LoVo (cell line): Measurements from ENCODE around the gene ZC3H15.
"Not testable (repeated sequence)": the region's sequence is repeated elsewhere in the genome, so short reads cannot be mapped to it uniquely, and the experiment has no call there.

Experiments
- DNase-seq: peaks from one replicate; pipeline ENCODE4 v3.0.0-alpha.2; 2016; ENCODE audit warnings: low spot score

Gene ZC3H15

DNA sequence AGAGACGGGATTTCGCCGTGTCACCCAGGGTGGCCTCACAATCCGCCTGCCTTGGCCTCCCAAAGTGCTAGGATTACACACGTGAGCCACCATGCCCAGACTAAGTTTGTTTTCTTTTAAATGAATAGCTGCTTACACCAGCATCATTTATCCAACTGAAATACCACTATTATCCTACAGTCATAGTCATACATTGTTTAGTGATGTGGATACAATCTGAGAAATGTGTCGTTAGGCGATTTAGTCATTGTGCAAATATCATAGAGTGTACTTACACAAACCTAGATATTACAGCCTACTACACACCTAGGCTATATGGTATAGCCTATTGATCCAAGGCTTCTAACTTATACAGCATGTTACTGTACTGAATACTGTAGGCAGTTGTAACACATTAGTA is 10.3 kb downstream of the ZC3H15 start:
- no peak for DNase-seq

GRCh38 chr2:186497928-186498327 is 11.9 kb downstream of the ZC3H15 start:
- no peak for DNase-seq

DNA sequence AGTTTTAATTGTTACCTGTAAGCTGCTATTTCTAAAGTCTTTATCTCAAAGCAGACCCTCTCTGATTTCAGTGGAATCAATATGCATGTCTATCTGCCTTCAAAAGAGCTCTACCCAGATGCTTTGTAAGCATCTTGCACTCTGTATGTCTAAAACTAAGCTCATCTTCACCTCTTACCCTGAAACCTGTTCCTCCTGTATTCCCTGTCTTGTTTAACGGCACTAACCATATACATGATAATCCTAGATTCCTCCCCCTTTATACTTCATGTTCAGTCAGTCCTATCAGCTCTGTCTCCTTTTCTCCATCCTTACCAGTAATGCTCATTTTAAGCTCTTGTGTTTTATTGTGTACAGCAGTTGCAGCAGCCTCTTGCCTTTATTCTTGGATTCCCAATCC is 12.8 kb downstream of the ZC3H15 start:
- no peak for DNase-seq

DNA sequence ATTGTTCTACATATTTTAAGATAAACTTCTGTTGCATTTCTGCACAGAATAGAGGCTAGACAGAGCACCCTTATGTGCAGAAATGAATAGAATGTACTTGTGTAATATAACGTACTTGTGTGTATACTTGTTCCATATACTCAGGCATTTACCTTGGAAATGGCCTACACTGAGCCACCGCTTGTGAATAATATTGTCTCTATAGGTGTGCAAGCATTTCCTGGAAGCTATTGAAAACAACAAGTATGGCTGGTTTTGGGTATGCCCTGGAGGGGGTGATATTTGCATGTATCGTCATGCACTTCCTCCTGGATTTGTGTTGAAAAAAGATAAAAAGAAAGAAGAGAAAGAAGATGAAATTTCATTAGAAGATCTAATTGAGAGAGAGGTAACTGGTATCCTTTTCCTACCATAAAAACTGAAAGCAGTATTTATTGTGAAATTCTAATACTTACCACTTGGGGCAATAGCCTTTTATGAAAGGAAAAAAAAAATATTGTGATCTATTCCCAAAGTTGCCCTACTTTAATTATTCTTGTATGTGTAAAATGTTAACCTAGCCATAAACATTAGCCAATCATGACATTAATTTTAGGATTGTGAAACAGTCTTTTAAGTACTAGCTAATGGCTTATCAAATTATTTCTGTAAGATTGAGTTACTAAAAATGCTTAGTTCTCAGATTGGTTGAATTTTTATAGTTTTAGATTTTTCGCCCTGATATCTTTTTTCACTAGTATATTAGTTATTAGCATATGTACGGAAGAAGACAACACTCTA is 18.0 kb downstream of the ZC3H15 start:
- DNase-seq = peak; percentile 36

DNA sequence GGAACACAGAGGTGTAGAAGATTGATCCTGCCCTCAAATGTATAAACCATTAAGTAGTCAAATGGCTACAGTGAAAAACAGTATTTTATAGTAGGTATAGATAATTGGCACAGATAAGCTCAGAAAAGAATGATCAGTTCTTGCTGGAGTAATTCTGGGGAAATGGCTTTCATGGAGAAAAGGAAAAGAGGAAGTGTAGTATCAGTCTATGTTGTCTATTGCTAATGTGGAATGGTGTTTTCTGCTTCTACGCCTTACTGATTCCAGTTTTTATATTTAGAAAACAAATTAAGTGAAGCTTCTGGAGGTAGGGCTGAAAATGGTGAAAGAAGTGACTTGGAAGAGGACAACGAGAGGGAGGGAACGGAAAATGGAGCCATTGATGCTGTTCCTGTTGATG is 22.2 kb downstream of the ZC3H15 start:
- DNase-seq = no peak

DNA sequence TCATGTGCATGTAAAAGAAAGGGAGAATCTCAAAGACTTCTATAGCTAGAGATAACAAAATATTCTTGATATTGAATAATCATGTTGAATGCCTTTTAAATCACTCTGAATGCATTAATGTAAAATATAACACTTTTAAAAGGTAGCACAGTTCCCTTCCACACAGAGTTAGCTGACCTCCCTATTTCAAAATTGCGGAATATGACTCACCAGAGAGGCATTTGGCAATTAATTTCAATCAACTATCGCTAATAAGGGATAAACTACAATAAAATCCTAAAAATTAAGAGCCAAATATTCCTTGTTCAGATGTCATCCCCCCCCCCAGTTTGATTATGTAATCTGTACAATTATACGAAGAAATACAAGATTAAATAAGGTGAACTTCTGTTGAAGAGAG is 29.3 kb downstream of the ZC3H15 start:
- DNase-seq = no peak

GRCh38 chr2:186516396-186516795 is 30.3 kb downstream of the ZC3H15 start:
- DNase-seq = no peak

- no peak for DNase-seq
Observed at GRCh38 chr2:186517090-186517489, 31.0 kb downstream of the ZC3H15 start.

DNA sequence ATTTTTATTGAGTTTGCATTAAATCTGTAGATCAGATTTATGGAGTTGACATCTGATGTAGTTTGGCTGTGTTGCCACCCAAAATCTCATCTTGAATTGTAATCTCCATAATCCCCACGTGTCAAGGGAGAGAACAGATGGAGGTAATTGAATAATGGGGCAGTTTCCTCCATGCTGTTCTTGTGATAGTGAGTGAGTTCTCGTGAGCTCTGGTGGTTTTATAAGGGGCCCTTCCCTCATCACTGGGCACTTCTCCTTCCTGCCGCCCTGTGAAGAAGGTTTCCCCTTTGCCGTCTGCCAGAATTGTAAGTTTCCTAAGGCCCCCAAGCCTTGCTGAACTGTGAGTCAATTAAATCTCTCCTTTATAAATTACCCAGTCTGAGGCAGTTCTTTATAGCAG is 32.2 kb downstream of the ZC3H15 start:
- no peak for DNase-seq

GRCh38 chr2:186518945-186519344 is 32.9 kb downstream of the ZC3H15 start:
- no peak for DNase-seq

GRCh38 chr2:186521570-186522153 is 35.6 kb downstream of the ZC3H15 start:
- DNase-seq = not testable (repeated sequence)

DNA sequence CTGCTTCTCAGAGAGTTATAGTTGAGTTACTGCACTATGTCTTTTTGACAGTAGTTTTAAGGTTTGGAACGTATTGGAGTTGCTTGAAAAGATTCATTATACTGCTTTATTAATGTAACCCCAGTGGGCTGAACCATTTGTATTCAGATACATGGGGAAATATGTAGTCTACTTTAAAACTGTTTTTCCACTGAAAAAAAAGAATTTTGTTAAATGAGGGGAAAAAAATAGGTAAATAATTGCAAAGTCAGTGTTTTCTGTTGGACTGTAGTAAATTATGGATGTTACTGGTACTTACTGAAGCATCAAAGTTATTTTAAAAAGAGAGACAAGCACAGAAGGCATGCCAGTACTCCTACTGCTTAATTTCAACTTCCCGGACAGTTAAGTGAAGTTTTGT is 36.4 kb downstream of the ZC3H15 start:
- DNase-seq = no peak

GRCh38 chr2:186523791-186524190 is 37.7 kb downstream of the ZC3H15 start:
- DNase-seq = no peak

DNA sequence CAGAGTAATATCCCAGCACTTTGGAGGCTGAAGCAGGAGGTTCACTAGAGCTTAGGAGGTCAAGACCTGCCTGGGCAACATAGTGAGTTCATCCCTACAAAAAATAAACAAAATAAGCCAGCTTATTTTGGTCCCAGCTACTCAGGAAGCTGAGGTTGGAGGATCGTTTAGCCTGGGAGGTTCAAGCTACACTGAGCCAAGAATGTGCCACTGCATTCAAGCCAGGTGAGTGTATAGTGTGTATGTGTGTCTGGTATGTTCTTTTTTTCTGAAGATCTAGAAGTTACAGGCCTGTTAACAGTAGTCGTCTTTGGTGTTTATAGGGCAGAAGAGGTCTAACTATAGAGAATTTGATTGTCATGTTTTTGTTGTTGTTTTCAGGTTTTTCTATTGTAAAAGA is 40.2 kb downstream of the ZC3H15 start:
- DNase-seq = no peak

- no peak for DNase-seq
Observed at GRCh38 chr2:186530314-186530713, 44.3 kb downstream of the ZC3H15 start.

DNA sequence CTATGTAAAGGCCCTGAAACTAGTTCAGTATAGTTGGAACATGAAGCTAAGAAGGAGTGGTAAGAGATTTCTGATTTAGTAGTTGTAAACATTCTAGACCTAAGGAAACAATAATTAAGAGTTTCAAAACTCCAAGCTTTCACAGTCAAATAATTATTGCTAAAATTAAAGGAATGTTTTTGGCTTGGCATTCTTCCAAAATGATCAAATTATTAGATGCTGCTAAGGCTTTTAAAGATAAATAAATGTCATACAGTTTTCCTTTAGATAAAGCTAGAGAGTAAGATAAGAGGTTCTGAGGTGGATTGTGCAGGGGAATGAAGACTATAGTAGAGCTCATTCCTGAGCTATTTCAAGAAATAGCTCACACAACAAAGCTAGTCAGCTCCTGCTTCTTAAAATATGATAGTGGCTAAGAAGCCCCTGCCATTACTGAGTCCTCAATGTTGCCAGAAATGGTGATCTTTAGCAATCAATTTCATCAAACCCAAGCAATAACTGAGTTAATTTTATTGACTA is 45.3 kb downstream of the ZC3H15 start:
- DNase-seq = no peak

- DNase-seq = no peak
Observed at GRCh38 chr2:186532891-186533290, 46.8 kb downstream of the ZC3H15 start.

- DNase-seq = peak; percentile 6
Observed at GRCh38 chr2:186533717-186534116, 47.7 kb downstream of the ZC3H15 start.

DNA sequence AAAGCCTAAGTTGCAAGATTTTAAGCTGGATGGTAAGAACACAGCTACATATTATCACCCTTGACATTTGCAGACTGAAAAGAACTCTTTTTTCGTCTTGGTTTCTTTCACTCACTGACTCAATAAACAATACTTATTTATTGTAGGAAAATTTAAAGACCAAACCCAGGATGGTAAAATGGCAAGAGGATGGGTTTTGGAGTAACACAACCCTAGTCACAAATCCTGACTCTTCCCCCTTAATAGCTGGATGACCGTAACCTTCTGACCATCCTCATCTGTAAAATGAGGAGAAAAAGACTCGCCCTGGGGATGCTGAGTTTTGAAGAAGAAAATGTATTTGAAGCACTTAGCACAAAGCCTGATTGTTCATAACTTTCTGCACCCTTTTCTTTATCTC is 48.3 kb downstream of the ZC3H15 start:
- DNase-seq = no peak

GRCh38 chr2:186535861-186536260 is 49.8 kb downstream of the ZC3H15 start:
- no peak for DNase-seq

DNA sequence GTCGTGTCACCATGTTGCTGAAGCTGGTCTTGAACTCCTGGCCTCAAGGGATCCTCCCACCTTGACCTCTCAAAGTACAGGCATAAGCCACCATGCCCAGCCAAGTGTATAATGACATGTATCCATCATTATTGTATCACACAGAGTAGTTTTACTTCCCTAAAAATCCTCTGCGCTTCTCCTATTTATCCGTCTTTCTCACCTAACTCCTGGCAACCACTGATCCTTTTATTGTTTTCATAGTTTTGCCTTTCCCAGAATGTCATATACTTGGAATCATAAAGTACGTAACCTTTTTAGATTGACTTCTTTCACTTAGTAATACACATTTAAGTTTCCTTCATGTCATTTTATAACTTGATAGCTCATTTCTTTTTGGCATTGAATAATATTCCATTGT is 51.0 kb downstream of the ZC3H15 start:
- DNase-seq = no peak

- no peak for DNase-seq
Observed at GRCh38 chr2:186540941-186541340, 54.9 kb downstream of the ZC3H15 start.

GRCh38 chr2:186542002-186542401 is 55.9 kb downstream of the ZC3H15 start:
- DNase-seq = no peak
